Measurements from ENCODE around the gene EPB41L4B.

EPB41L4B gene

DNA sequence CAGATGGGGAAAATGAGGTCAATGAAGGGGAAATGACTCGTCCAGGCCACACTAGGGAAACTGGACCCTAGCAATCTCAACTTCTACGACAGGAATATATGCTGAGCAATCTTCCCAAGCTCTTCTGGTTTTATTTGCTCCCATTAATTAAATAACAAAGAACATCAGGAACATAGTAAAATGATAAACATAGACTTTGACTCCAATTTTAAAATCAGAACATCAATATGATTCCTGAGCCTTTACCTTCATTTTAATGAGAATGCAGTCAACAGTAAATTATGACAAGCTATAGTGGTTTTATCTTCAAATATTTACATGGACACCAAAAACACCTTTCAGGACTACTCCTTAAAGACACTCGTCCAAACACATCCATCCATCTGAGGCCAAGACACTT is 79.7 kb downstream of the EPB41L4B start:
- DNase-seq, result no peak
- no peak overlapping the region for H2AFZ ChIP-seq (ENCODE audit: low read depth, low read length)
- H3K4ac ChIP-seq (ENCODE audit: low read depth in 1 of 2, low read length in 2 of 2), result no peak overlapping the region
- WGBS, result 70% methylated on average over 2 of the region's 3 CpGs
- H3K14ac ChIP-seq (ENCODE audit: low read length in 2 of 2), result no peak overlapping the region
- H2BK15ac ChIP-seq (ENCODE audit: low read depth, poor library complexity, severe bottlenecking), result no peak overlapping the region
- H3K4me2 ChIP-seq (ENCODE audit: low read length, poor library complexity, severe bottlenecking), result no peak overlapping the region
- H3K4me3 ChIP-seq (ENCODE audit: insufficient read depth in 1 of 2, low read depth in 1 of 2, low read length in 2 of 2), result no peak overlapping the region
- H3K36me3 ChIP-seq (ENCODE audit: control insufficient read depth in 1 of 2, insufficient read depth in 2 of 2, low read depth in 1 of 2, low read length in 2 of 2), result no peaks in the 10 kb centered on the region
- H2BK12ac ChIP-seq (ENCODE audit: low read length in 2 of 2), result no peak overlapping the region
- H3K4me1 ChIP-seq (ENCODE audit: control insufficient read depth, insufficient read depth, low read depth, low read length), result no peaks in the 10 kb centered on the region
- H3K79me1 ChIP-seq (replicated peaks; ENCODE audit: low read length, poor library complexity, severe bottlenecking), result no peaks in the 10 kb centered on the region
- H3K23ac ChIP-seq (ENCODE audit: low read length in 2 of 2), result no peak overlapping the region
- no peak overlapping the region for H4K91ac ChIP-seq (ENCODE audit: low read length)
- peaks cover 7 to 23% of the 10 kb centered on the region in 2 experiments for H3K27me3 ChIP-seq (ENCODE audit: control insufficient read depth in 1 of 2, insufficient read depth in 1 of 2, low read length in 2 of 2)
- no peak overlapping the region for H3K9ac ChIP-seq (ENCODE audit: low read length)
- no peak overlapping the region for H2BK120ac ChIP-seq (ENCODE audit: low read depth, low read length)
- H3K27ac ChIP-seq (ENCODE audit: low read length, poor library complexity, severe bottlenecking), result no peak overlapping the region
- no peaks in the 10 kb centered on the region for H3K9me3 ChIP-seq (ENCODE audit: control insufficient read depth, low read length)
- H3K18ac ChIP-seq (ENCODE audit: low read depth in 1 of 2, low read length in 2 of 2), result no peak overlapping the region
- no peak overlapping the region for H4K8ac ChIP-seq (ENCODE audit: low read length)
- H2BK5ac ChIP-seq (ENCODE audit: low read depth, low read length, poor library complexity, severe bottlenecking), result no peak overlapping the region
- no peak overlapping the region for H2AK5ac ChIP-seq (ENCODE audit: low read length, severe bottlenecking)

DNA sequence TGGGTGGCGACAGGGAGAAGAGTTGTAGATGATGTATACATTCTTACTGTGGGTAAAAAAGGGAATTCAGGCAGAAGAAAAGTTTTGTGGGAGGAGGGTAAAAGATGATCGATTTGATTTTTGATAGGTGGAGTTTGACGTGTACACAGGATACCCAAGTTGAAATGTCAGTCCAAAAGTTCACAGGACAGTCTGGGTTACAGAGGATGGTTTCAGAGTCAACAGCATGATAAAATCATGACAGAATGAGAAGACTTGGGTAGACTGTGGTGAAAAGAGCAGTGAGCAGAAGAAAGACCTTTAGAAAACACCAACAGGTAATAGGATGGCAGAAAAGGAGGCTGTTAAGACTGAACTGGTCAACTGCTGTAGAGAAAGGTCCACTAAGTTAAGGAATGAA is 81.6 kb downstream of the EPB41L4B start:
- no peak overlapping the region for H3K14ac ChIP-seq (ENCODE audit: low read length in 2 of 2)
- no peaks in the 10 kb centered on the region for H3K79me1 ChIP-seq (replicated peaks; ENCODE audit: low read length, poor library complexity, severe bottlenecking)
- no peak overlapping the region for H2BK15ac ChIP-seq (ENCODE audit: low read depth, poor library complexity, severe bottlenecking)
- no peak overlapping the region for H2BK5ac ChIP-seq (ENCODE audit: low read depth, low read length, poor library complexity, severe bottlenecking)
- H3K36me3 ChIP-seq (ENCODE audit: control insufficient read depth in 1 of 2, insufficient read depth in 2 of 2, low read depth in 1 of 2, low read length in 2 of 2), result no peaks in the 10 kb centered on the region
- no peak overlapping the region for H3K18ac ChIP-seq (ENCODE audit: low read depth in 1 of 2, low read length in 2 of 2)
- H3K9ac ChIP-seq (ENCODE audit: low read length), result no peak overlapping the region
- H3K27ac ChIP-seq (ENCODE audit: low read length, poor library complexity, severe bottlenecking), result no peak overlapping the region
- no peak overlapping the region for H3K23ac ChIP-seq (ENCODE audit: low read length in 2 of 2)
- H4K91ac ChIP-seq (ENCODE audit: low read length), result no peak overlapping the region
- H3K4me1 ChIP-seq (ENCODE audit: control insufficient read depth, insufficient read depth, low read depth, low read length), result no peaks in the 10 kb centered on the region
- H3K4ac ChIP-seq (ENCODE audit: low read depth in 1 of 2, low read length in 2 of 2), result no peak overlapping the region
- no peak overlapping the region for H2BK120ac ChIP-seq (ENCODE audit: low read depth, low read length)
- H3K27me3 ChIP-seq (ENCODE audit: control insufficient read depth in 1 of 2, insufficient read depth in 1 of 2, low read length in 2 of 2), result peaks cover 7 to 23% of the 10 kb centered on the region in 2 experiments
- no peak overlapping the region for H2BK12ac ChIP-seq (ENCODE audit: low read length in 2 of 2)
- H3K4me3 ChIP-seq (ENCODE audit: insufficient read depth in 1 of 2, low read depth in 1 of 2, low read length in 2 of 2), result no peak overlapping the region
- no peak overlapping the region for H4K8ac ChIP-seq (ENCODE audit: low read length)
- no peak overlapping the region for H2AK5ac ChIP-seq (ENCODE audit: low read length, severe bottlenecking)
- DNase-seq, result no peak
- WGBS, result 87% methylated on average over 3 of the region's 3 CpGs
- H3K4me2 ChIP-seq (ENCODE audit: low read length, poor library complexity, severe bottlenecking), result no peak overlapping the region
- H3K9me3 ChIP-seq (ENCODE audit: control insufficient read depth, low read length), result no peaks in the 10 kb centered on the region
- no peak overlapping the region for H2AFZ ChIP-seq (ENCODE audit: low read depth, low read length)

DNA sequence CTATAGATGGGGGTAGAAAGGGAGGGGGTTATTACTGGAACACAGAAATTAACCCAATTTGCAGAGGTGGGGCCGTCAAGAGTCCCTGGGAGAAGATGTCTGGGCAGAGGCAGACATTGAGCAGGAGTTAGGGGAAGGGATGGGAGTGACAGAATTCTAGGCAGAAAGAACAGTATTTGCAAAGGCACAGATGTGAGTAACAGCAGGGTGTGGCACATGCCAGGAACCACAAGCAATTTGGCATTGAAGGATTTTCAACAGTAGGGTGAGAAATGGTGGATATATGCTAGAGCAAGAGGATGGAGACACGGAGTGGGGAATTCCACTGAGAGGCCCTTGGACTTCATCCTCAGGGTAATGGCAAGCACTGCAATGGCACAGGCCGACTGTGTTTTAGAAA is 82.2 kb downstream of the EPB41L4B start:
- Histone ChIP-seq H2BK120ac (ENCODE audit: low read depth, low read length) (no peak overlapping the region), H3K27me3 (ENCODE audit: control insufficient read depth in 1 of 2, insufficient read depth in 1 of 2, low read length in 2 of 2) (peaks cover 7 to 18% of the 10 kb centered on the region in 2 experiments), H3K4me3 (ENCODE audit: insufficient read depth in 1 of 2, low read depth in 1 of 2, low read length in 2 of 2) (no peak overlapping the region), H4K8ac (ENCODE audit: low read length) (no peak overlapping the region), H3K4me1 (ENCODE audit: control insufficient read depth, insufficient read depth, low read depth, low read length) (no peaks in the 10 kb centered on the region), H3K9ac (ENCODE audit: low read length) (no peak overlapping the region), H3K18ac (ENCODE audit: low read depth in 1 of 2, low read length in 2 of 2) (no peak overlapping the region), H2BK5ac (ENCODE audit: low read depth, low read length, poor library complexity, severe bottlenecking) (no peak overlapping the region), H3K27ac (ENCODE audit: low read length, poor library complexity, severe bottlenecking) (no peak overlapping the region), H3K79me1 (replicated peaks; ENCODE audit: low read length, poor library complexity, severe bottlenecking) (no peaks in the 10 kb centered on the region), H3K9me3 (ENCODE audit: control insufficient read depth, low read length) (no peaks in the 10 kb centered on the region), H2BK12ac (ENCODE audit: low read length in 2 of 2) (no peak overlapping the region), H3K4ac (ENCODE audit: low read depth in 1 of 2, low read length in 2 of 2) (no peak overlapping the region), H3K36me3 (ENCODE audit: control insufficient read depth in 1 of 2, insufficient read depth in 2 of 2, low read depth in 1 of 2, low read length in 2 of 2) (no peaks in the 10 kb centered on the region), H3K23ac (ENCODE audit: low read length in 2 of 2) (no peak overlapping the region), H2BK15ac (ENCODE audit: low read depth, poor library complexity, severe bottlenecking) (no peak overlapping the region), H3K4me2 (ENCODE audit: low read length, poor library complexity, severe bottlenecking) (no peak overlapping the region), H3K14ac (ENCODE audit: low read length in 2 of 2) (no peak overlapping the region), H4K91ac (ENCODE audit: low read length) (no peak overlapping the region), H2AK5ac (ENCODE audit: low read length, severe bottlenecking) (no peak overlapping the region), H2AFZ (ENCODE audit: low read depth, low read length) (no peak overlapping the region)
- no peak for DNase-seq
- 77% methylated on average over 3 of the region's 3 CpGs for WGBS

DNA sequence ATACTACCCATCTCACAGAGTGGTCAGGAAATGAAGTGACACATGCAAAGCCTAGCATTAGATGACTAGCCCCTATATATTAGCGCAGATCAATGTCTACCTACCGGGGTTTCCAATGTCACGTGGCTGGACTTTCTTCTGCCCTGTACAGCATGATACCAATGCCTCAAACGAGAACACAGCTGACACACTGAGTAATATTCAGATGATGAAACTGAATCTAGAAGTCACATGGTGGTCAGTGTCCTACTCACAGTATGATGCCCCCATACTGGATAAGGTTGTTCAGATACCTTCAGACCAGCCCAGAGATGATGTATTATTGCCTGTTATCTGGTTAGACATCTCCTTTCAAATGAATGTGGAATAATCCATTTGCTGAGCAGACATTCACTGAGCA is 82.7 kb downstream of the EPB41L4B start:
- no peak overlapping the region for H3K27ac ChIP-seq (ENCODE audit: low read length, poor library complexity, severe bottlenecking)
- no peak for DNase-seq
- H3K4me1 ChIP-seq (ENCODE audit: control insufficient read depth, insufficient read depth, low read depth, low read length), result no peaks in the 10 kb centered on the region
- H2BK12ac ChIP-seq (ENCODE audit: low read length in 2 of 2), result no peak overlapping the region
- H2BK120ac ChIP-seq (ENCODE audit: low read depth, low read length), result no peak overlapping the region
- H3K9me3 ChIP-seq (ENCODE audit: control insufficient read depth, low read length), result no peaks in the 10 kb centered on the region
- H3K4me3 ChIP-seq (ENCODE audit: insufficient read depth in 1 of 2, low read depth in 1 of 2, low read length in 2 of 2), result no peak overlapping the region
- H3K23ac ChIP-seq (ENCODE audit: low read length in 2 of 2), result no peak overlapping the region
- no peak overlapping the region for H2BK15ac ChIP-seq (ENCODE audit: low read depth, poor library complexity, severe bottlenecking)
- no peak overlapping the region for H4K91ac ChIP-seq (ENCODE audit: low read length)
- no peak overlapping the region for H2AFZ ChIP-seq (ENCODE audit: low read depth, low read length)
- no peak overlapping the region for H2BK5ac ChIP-seq (ENCODE audit: low read depth, low read length, poor library complexity, severe bottlenecking)
- no peak overlapping the region for H3K4me2 ChIP-seq (ENCODE audit: low read length, poor library complexity, severe bottlenecking)
- H3K4ac ChIP-seq (ENCODE audit: low read depth in 1 of 2, low read length in 2 of 2), result no peak overlapping the region
- no peak overlapping the region for H4K8ac ChIP-seq (ENCODE audit: low read length)
- 78% methylated on average over 4 of the region's 4 CpGs for WGBS
- no peak overlapping the region for H3K18ac ChIP-seq (ENCODE audit: low read depth in 1 of 2, low read length in 2 of 2)
- H3K79me1 ChIP-seq (replicated peaks; ENCODE audit: low read length, poor library complexity, severe bottlenecking), result no peaks in the 10 kb centered on the region
- no peaks in the 10 kb centered on the region for H3K36me3 ChIP-seq (ENCODE audit: control insufficient read depth in 1 of 2, insufficient read depth in 2 of 2, low read depth in 1 of 2, low read length in 2 of 2)
- no peak overlapping the region for H3K14ac ChIP-seq (ENCODE audit: low read length in 2 of 2)
- peaks cover 7 to 15% of the 10 kb centered on the region in 2 experiments for H3K27me3 ChIP-seq (ENCODE audit: control insufficient read depth in 1 of 2, insufficient read depth in 1 of 2, low read length in 2 of 2)
- no peak overlapping the region for H3K9ac ChIP-seq (ENCODE audit: low read length)
- H2AK5ac ChIP-seq (ENCODE audit: low read length, severe bottlenecking), result no peak overlapping the region

Measured in mesenchymal stem cell (in vitro differentiated cells and primary cell).